ENCODE results near the gene WNT3A. TPM values are rescaled to one million over a fixed set of nuclear protein-coding genes. Genes with fewer than 3 reads are reported as not detected.

The WNT3A gene
- total and polyA plus RNA-seq, 9 donors: not detected

DNA sequence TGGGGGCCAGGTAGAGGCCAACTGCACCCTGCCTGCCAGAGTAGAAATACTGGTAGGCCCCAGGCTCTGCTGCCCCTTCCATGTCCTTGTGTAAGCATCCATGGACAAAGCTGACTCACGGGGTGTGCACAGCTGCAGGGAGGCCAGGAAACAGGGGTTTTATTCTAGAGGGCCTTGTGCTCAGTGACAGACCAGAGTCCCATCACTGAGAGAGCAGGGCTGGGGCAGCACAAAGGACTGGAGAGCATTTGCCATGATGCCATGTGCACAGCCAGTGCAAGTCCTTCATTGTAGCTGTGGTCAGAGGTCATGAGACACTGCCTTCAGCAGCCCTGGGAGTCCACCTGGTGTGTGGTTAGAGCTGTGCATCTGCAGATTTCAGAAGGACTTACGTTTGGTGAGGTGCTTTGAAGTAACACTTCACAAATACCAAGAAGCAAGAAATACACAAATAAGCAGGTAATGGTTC is 83.8 kb downstream of the WNT3A start:
- intact Hi-C loops (cut with DNase I): no loop called here
- no peaks in the 10 kb centered on the region for H3K36me3 ChIP-seq
- WGBS, 3 donors: 15 to 33% (median 25%) methylated on average over 2 of the region's 2 CpGs
- no peak overlapping the region for H3K4me3 ChIP-seq
- H3K9me3 ChIP-seq: no peaks in the 10 kb centered on the region
- DNase-seq: peak in 3 of 5 donors; percentile 8 to 25 (median 8)
- H3K27ac ChIP-seq: no peak overlapping the region
- TF ChIP-seq POLR2A (IDR thresholded peaks at IDR 0.05) (no peak), EP300 (IDR thresholded peaks at IDR 0.05) (no peak)
- no peaks in the 10 kb centered on the region for H3K27me3 ChIP-seq
- peaks cover 37% of the 10 kb centered on the region for H3K4me1 ChIP-seq (ENCODE audit: insufficient read depth)

DNA sequence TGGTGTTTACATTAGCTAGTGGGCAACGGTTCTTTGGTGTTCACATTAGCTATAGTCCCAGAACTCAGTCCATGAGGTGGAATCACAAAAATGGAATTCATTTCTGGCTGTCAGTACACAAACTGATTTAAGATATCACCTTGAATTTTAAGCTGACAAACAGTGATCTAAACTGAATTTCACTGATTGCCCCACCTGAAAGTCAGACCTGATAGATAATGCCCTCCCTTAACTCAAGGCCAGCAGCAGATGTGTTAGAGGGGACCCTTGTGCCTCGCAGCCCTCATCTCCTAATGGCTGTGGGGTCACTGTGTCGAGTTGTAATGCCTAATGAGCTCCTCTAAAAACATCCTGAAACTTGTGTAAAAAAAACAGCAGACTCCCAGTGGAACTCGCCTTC is 84.3 kb downstream of the WNT3A start:
- H3K36me3 ChIP-seq: no peaks in the 10 kb centered on the region
- H3K4me3 ChIP-seq: no peak overlapping the region
- TF ChIP-seq, protein P1, sequence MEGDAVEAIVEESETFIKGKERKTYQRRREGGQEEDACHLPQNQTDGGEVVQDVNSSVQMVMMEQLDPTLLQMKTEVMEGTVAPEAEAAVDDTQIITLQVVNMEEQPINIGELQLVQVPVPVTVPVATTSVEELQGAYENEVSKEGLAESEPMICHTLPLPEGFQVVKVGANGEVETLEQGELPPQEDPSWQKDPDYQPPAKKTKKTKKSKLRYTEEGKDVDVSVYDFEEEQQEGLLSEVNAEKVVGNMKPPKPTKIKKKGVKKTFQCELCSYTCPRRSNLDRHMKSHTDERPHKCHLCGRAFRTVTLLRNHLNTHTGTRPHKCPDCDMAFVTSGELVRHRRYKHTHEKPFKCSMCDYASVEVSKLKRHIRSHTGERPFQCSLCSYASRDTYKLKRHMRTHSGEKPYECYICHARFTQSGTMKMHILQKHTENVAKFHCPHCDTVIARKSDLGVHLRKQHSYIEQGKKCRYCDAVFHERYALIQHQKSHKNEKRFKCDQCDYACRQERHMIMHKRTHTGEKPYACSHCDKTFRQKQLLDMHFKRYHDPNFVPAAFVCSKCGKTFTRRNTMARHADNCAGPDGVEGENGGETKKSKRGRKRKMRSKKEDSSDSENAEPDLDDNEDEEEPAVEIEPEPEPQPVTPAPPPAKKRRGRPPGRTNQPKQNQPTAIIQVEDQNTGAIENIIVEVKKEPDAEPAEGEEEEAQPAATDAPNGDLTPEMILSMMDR (IDR thresholded peaks at IDR 0.05): no peak
- no peak for TF ChIP-seq POLR2A (IDR thresholded peaks at IDR 0.05)
- TF ChIP-seq EP300 (IDR thresholded peaks at IDR 0.05): no peak
- H3K27ac ChIP-seq: no peak overlapping the region
- 47 to 55% (median 52%) methylated on average over 4 of the region's 4 CpGs for WGBS, 3 donors
- intact Hi-C loops (cut with DNase I): no loop called here
- no peaks in the 10 kb centered on the region for H3K9me3 ChIP-seq
- no peak for DNase-seq
- peaks cover 33% of the 10 kb centered on the region for H3K4me1 ChIP-seq (ENCODE audit: insufficient read depth)
- H3K27me3 ChIP-seq: no peaks in the 10 kb centered on the region

DNA sequence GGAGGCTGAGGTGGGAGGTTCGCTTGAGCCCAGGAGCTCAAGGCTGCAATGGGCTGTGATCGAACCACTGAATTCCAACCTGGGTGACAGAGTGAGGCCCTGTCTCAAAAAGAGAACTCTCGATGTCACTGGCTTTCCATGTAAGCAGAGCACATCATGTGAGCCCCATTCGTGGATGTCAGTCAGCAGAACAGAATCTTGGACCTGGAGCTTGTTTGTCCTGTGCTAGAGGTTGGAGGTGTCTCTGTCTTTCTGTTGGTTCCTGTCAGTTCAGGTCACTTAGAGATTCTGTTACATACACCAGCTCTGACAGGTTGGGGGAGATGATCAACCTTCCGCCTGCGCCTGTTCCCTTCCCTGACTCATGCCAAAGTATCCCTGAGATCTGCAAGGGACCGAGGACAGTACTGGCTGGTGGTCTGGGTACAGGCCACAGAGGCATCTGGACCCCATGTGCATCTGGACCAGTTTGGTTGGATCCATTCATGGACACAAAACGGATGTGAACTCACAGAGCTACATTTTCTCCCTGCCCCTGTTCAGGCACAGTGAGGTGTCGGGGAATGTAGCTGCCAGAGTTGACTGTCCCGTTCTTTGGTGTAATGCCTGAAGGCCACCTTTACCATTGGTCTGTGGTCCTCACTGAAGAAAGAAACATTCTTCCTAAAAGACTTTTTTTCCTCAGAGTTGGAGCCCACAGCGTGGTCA is 85.7 kb downstream of the WNT3A start:
- no peak overlapping the region for H3K27ac ChIP-seq
- H3K27me3 ChIP-seq: no peaks in the 10 kb centered on the region
- no peak overlapping the region for H3K4me3 ChIP-seq
- peaks cover 28% of the 10 kb centered on the region for H3K4me1 ChIP-seq (ENCODE audit: insufficient read depth)
- peak in 1 of 5 donors; percentile 7 for DNase-seq
- 88 to 95% (median 88%) methylated on average over 11 of the region's 11 CpGs for WGBS, 3 donors
- H3K9me3 ChIP-seq: no peaks in the 10 kb centered on the region
- no peaks in the 10 kb centered on the region for H3K36me3 ChIP-seq
- intact Hi-C loops (cut with DNase I): no loop called here
- TF ChIP-seq EP300 (IDR thresholded peaks at IDR 0.05): no peak
- TF ChIP-seq, protein P1 (IDR thresholded peaks at IDR 0.05): no peak
- no peak for TF ChIP-seq POLR2A (IDR thresholded peaks at IDR 0.05)

- Histone ChIP-seq H3K4me3 (no peak overlapping the region), H3K4me1 (ENCODE audit: insufficient read depth) (peaks cover 22% of the 10 kb centered on the region), H3K9me3 (no peaks in the 10 kb centered on the region), H3K27me3 (no peaks in the 10 kb centered on the region), H3K27ac (no peak overlapping the region), H3K36me3 (no peaks in the 10 kb centered on the region)
- DNase-seq: peak in 2 of 5 donors; percentile 12 to 17
- WGBS, 3 donors: 94 to 97% (median 95%) methylated on average over 20 of the region's 20 CpGs
- intact Hi-C loops (cut with DNase I): no loop called here
- no peak for TF ChIP-seq EP300 (IDR thresholded peaks at IDR 0.05)
- TF ChIP-seq, protein P1 (IDR thresholded peaks at IDR 0.05): no peak
- TF ChIP-seq POLR2A (IDR thresholded peaks at IDR 0.05): no peak
Measured at GRCh38 chr1:228093050-228093906, 86.5 kb downstream of the WNT3A start.
